Cerebellar nuclear complex (tissue), 1 donor: ENCODE results near the gene JUP.
A peak's percentile ranks its signal among the peaks of the same experiment; 100 is the strongest.
"Not testable (repeated sequence)": the region's sequence is repeated elsewhere in the genome, so short reads cannot be mapped to it uniquely, and the experiment has no call there.

Experiments
- DNase-seq, 2 experiments: peaks; one replicate each; lab custom pipeline; 2025; lab: John Stamatoyannopoulos, UW

The JUP gene

GRCh38 chr17:41786227-41787020 is at the start of gene JUP:
JUP (minus strand) TSS chr17:41786711; CDS start chr17:41771854, 14,857 bp downstream.
- peak; percentile 99 to 100 for DNase-seq

GRCh38 chr17:41835800-41836549 is 49.5 kb upstream of the JUP start, which contains the start of gene NT5C3B:
NT5C3B (minus strand) TSS chr17:41836232; CDS start chr17:41836193, 39 bp downstream.
- no peak for DNase-seq

GRCh38 chr17:41835214-41835799 is 48.8 kb upstream of the JUP start:
- DNase-seq: no peak

- DNase-seq: not testable (repeated sequence)
These were observed 43.5 kb upstream of the JUP start for GRCh38 chr17:41829961-41830360.

GRCh38 chr17:41825175-41825845 is 38.8 kb upstream of the JUP start:
- DNase-seq: no peak

- DNase-seq: no peak
These were observed 37.6 kb upstream of the JUP start for GRCh38 chr17:41824086-41824485.

- no peak for DNase-seq
These were observed 37.1 kb upstream of the JUP start for GRCh38 chr17:41823580-41823979.

- no peak for DNase-seq
These were observed 36.6 kb upstream of the JUP start for GRCh38 chr17:41823141-41823524.

GRCh38 chr17:41822216-41823140 is 36.0 kb upstream of the JUP start:
- no peak for DNase-seq

GRCh38 chr17:41821776-41822175 is 35.3 kb upstream of the JUP start:
- no peak for DNase-seq

- DNase-seq: no peak
These were observed 31.5 kb upstream of the JUP start for GRCh38 chr17:41818024-41818423.

- no peak for DNase-seq
These were observed 30.3 kb upstream of the JUP start for GRCh38 chr17:41816637-41817320.

- DNase-seq: no peak
These were observed 27.7 kb upstream of the JUP start for GRCh38 chr17:41814195-41814594.

- DNase-seq: no peak
These were observed 27.2 kb upstream of the JUP start for GRCh38 chr17:41813699-41814124.

GRCh38 chr17:41813152-41813680 is 26.7 kb upstream of the JUP start:
- no peak for DNase-seq

GRCh38 chr17:41812381-41813151 is 26.1 kb upstream of the JUP start, which contains the start of gene FKBP10:
FKBP10 (plus strand) TSS chr17:41813004; CDS start chr17:41813035, 31 bp downstream.
- DNase-seq: peak in 1 of 2 experiments; percentile 4

- peak in 1 of 2 experiments; percentile 63 for DNase-seq
These were observed 25.3 kb upstream of the JUP start, which contains the start of gene P3H4 for GRCh38 chr17:41811549-41812380. P3H4 (minus strand) TSS chr17:41811949; CDS start chr17:41811915, 34 bp downstream.
